Measurements from ENCODE around the gene MCFD2.

- no peak for TF ChIP-seq CTCF (IDR thresholded peaks at IDR 0.05)
- no peak for TF ChIP-seq POLR2A (IDR thresholded peaks at IDR 0.05; ENCODE audit: low read depth)
- TF ChIP-seq POLR2AphosphoS5 (IDR thresholded peaks at IDR 0.05) = no peak
These were observed 22.2 kb downstream of the MCFD2 start for GRCh38 chr2:46893269-46893939.
